CD4-positive, alpha-beta T cell treated with Interleukin-12 subunit alpha and Interleukin-12 subunit beta, for 1 hour (primary cell): ENCODE data around the gene RTF1.
A peak's percentile ranks its signal among the peaks of the same experiment; 100 is the strongest.
"Not testable (repeated sequence)": the region's sequence is repeated elsewhere in the genome, so short reads cannot be mapped to it uniquely, and the experiment has no call there.

Experiments used
- DNase-seq: peaks from one replicate; pipeline ENCODE4 v3.0.0-alpha.2; 2020

Gene RTF1

DNA sequence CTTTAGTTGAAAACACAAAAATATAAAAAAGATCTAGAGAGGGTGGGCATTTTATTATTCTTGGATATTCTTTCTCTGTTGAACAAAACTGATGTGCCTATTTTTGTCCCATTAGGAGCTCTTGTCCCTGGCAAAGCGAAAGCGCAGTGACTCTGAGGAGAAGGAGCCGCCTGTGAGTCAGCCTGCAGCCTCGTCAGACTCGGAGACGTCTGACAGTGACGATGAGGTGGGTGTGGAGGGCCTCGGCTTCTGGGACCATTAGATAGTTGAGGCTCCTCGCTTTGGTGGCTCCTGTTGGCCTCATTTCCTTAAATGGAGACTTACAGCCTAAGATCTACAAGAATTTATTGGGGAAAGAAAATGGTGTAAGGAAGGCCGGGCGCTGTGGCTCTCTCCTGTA, 21.3 kb downstream of the RTF1 start:
- no peak for DNase-seq

DNA sequence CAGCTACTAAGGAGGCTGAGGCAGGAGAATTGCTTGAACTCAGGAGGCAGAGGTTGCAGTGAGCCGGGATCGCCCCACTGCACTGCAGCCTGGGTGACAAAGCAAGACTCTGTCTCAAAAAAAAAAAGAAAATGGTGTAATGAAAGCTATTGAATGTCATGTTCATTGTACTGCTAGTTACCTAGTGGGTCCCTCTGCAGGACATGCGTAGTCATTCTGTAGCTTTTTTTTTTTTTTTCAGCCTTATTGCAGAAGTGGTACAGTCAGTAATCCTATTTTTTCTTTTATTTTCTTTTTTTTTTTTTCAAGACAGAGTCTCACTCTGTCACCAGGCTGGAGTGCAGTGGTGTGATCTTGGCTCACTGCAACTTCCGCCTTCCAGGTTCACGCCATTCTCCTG, 21.9 kb downstream of the RTF1 start:
- not testable (repeated sequence) for DNase-seq

DNA sequence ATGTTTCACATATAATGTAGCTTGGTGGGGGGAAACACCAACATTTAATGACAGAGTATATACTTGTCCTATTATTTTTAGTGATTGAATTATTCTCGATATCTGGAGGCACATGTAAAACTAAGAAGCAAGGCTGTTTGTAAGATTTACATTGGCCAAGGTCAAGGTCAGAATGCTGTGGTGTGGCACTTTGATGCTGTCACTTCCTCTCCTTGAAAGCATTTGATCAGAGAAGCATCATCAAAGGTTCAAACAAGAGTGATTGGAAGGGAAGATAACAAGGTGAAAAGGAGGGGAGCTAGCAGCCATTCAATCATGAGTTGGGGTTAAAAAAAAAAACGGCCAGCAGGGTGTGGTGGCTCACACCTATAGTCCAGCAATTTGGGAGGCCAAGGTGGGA, 26.4 kb downstream of the RTF1 start:
- DNase-seq: peak; percentile 7

DNA sequence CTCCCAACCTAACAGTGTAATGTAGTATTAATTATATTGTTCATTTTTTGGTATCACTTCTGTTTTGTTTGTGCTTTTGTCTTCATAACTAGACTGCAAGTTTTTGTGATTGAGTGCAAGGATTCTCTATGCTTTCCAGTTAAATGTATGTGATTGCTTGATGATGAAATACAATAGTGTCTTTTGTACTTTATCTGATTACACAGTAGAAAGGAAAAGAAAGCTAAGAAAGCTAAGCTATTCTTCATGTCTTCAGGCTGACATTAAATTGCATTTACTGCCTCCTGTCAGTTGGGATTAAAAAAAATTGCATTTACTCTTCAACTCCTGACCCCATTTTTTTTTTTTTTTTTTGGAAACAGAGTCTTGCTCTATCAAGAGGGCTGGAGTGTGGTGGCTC, 28.5 kb downstream of the RTF1 start:
- DNase-seq: no peak

DNA sequence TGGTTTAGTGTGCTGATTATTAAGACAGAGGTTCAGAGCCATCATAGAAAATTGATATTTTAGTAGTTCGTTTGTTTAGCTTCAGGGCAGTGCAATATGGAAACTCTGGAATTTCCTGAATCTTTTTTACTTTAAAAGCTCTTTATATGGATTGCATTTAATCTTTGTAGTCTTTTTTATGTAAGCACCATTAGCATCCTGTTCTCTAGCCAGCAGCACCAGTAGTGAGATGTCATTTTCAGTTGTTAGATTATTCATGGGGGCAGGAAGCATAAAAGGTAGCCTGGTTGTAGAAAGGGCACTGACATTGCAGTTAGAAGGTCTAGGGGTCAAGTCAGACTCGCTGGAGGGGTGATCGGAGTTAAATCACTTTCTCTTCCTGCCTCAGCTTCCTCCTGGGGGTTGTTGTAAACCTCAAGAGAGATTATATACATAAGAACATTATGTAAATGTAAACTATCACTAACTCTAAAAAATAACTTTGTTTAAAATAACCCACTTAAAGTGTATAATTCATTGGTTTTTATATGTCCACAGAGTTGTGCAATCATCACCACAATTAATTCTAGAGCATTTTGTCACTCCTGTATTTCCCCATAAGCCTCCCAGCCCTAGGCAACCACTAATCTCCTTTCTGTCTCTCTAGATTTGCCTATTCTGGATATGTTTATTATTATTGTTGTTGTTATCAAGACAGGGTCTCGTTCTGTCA, 45.3 kb downstream of the RTF1 start:
- no peak for DNase-seq

DNA sequence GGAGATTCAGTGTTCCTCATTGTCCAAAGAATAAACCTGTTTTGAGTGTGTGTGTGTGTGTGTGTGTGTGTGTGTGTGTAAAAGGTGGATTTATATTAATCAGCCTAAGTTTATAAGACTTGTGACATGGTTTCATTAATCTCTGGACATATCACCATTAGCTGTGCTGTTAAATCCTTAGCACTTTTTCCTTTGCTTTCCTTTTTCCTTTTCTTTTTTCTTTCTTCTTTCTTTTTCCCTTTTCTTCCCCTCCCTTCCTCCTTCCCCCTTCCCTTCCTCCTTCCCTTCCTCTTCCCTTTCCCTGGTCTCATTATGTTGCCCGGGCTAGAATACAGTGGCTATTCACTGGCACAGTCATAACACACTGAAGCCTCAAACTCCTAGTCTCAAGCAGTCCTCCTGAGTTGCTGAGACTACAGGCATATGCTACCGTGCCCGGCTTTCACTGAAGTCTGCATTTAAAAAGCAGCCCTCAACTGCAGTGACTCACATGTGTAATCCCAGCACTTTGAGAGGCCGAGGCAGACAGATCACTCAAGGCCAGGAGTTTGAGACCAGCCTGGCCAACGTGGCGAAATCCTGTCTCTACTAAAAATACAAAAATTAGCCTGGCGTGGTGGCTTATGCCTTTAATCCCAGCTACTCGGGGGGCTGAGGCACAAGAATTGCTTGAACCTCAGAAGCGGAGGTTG, 48.1 kb downstream of the RTF1 start:
- DNase-seq: no peak

DNA sequence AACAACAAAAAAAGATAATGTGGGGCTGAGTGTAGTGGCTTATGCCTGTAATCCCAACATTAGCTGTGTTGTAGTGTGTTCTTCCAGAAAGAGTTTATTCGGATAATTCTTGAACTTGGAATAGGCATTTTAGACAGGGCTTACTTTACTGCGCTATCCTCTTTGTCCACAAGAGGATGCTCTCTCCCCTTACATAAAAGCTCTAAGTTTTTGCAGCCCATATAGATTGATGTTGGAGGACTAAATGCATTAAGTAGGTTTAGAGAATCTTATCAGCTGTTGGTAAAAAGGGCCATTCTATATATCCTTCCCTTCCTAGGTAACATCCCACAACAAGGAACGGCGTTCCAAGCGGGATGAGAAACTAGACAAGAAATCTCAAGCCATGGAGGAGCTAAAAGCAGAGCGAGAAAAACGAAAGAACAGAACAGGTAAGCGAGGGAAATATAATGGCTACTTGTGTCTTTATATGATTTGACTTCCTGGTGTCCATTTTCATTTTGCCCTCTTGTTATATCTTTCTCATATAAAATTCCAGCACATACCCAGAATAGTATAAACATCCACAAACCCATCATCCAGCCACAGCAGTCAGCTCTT, 49.0 kb downstream of the RTF1 start:
- DNase-seq: peak; percentile 58

DNA sequence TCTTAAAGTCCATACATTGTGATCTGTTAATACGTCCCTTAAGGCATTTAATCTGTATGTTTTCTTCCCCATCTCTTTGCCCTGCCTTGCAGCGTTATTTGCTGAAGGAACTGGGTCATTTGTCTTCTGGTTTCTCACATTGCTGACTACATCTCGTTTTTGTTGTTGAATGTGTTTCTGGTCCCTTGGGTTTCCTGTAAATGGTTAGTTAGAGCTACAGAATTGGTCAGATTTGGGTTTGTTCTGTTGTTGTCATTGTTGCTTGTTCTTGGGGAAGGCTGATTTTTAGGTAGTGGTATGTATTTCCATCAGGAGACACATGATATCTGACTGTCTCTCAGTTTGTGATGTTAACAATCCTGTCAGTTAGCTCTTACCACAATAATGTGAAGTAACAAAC, 49.8 kb downstream of the RTF1 start:
- DNase-seq: no peak

DNA sequence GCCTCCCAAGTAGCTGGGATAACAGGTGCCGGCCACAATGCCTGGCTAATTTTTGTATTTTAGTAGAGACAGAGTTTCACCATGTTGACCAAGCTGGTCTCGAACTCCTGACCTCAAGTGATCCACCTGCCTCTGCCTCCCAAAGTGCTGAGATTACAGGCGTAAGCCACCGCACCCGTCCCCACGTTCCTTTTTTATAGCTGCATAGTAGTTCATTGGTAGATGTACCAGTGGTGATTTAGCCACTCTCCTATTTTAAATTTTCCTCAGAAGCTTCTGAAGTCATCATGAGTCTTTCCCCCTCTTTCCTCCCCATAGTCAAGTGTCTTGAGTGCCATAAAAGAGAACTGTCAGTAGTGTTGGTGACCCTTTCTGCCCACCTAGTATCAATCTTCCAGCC, 52.7 kb downstream of the RTF1 start:
- DNase-seq: not testable (repeated sequence)

DNA sequence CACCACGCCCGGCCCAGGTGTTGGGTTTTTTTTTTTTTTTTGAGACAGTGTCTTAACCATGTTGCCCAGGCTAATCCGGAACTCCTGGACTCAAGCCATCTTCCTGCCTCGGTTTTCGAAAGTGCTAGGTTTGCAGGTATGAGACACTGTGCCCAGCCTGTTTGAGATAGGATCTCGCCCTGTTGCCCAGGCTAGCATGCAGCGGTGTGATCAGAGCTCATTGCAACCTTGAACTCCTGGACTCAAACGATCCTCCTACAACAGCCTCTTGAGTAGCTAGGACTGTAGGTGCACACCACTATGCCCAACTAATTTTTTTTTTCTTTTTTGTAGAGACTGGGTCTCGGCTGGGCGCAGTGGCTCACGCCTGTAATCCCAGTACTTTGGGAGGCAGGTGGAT, 56.5 kb downstream of the RTF1 start:
- DNase-seq: no peak

DNA sequence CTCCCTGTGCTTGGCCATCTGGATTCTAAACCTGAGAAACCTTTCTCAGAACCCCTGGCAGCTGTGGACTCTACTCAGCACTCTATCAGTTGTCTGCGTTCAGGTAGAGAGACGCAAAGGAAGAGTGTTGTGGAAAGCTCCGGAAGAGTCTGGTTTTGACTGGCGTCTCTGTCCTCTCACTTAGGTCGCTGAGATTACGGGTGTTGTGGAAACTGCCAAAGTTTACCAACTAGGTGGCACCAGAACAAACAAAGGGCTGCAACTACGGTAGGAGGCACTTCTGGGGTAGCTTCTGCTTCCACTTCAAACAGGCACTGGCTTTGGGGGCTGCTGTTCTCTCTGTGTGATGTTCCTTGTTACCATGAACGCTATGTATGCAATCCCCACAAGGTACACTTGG, 57.5 kb downstream of the RTF1 start:
- no peak for DNase-seq

DNA sequence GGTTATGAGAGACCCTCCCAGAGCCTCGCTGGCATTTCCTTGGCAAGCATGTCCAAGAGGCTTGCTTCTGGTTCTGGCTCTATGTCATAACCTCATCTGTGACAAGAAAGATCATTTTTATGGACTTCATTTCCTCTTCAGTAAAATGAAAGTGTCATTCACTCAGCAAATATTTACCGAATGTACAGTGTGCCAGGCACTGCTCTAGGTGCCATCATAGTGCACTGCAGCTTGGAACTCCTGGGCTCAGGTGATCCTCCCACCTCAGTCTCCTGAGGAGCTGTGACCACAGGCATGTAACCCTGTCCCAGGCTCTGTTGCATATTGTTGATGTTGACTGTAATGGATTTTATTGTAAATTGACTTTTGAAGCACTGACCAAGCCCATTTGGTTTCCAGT, 58.0 kb downstream of the RTF1 start:
- no peak for DNase-seq

DNA sequence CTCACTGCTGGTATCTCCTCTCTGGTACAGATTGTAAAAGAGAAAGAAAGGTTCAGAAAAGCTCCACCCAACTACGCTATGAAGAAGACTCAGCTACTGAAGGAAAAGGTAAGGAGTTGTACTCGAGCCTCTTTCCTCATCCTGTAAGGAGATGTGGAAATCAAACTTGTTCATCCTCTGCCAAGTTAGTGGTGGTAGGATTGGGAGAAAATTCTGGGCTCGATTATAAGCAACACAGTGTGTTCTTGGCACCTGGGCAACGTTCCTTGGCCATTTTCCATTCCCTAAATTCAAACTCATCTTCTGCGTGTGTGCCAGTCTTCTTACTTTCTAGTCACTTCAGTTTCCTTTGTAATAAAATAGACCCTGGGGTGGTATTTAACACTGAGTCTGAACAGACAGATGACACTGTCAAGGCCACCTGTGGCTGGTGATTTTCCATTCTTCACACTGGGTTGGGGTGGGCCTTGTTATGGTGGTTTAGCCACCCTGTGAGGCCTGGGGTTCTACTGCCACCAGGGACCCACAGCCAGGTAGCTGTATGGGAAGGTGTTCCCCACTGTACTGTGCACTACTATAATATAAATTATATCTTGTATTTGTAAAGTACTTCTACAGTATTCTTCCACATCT, 59.6 kb downstream of the RTF1 start:
- DNase-seq: no peak

DNA sequence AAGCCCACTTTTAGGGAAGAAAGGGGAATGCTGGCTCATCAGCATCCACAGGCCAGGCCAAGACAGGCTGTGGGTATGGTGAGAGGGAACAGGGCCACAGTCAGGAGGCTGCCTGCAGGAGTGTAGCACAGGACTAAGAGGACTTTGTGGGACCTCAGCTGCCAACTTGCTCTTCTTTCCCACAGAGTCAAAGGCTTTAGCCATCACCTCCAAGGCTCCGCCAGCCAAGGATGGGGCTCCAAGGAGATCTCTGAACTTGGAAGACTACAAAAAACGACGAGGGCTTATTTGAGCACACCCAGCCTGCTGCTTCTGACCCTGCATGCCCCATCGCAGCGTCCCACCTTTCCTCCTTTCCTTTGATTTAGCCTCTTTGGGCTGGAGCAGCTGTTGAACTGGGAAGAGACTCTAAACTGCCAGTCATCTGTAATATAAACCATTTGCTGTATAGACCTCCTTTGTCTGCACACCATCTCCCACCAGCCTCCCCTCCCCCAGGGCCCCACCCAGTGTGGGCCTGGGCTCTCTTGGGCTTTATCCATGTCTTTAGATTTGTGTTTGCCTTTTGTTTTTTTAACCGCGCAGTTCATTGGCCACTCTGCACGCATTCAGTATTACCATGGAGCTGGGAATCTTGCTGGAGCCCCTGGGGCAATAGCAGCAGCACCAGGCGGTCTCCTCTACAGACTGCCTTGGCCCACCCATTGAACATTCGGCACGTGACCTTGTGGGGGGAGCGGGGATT, 63.7 kb downstream of the RTF1 start:
- DNase-seq: no peak

DNA sequence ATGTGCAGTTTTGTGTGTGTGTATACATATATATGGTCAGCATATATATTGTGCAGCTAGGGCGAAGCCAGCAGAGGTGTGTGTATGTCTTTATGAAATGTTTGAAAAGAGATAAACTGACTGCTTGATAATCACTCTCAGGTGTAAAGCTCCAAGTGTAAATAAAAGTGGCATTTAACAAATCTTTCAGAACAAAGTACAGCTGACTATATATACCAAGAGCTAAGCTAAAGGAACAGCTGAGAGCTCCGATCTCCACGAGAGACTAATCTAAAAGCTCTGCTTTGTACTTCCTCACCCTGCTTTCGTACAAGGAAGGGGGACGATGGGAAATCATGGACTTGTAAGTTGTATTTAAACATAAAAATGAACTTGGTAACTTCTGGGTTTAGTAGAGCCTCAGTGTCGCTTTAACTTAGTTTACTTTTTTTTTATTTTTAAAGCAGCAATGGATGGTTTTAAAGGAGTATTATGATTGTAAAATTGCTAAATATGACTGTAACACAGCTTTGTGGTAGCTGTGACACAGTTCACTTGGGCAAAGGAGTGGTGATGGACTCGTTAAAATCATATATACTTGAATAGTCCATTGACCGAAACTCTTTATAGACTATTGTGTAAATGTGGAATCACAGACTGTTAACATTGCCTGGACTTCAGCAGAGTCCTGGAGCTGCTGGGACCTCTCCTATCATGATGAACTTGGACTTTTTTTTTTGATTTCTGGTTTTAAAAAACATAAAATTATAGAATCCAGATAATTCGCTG, 65.4 kb downstream of the RTF1 start:
- no peak for DNase-seq

DNA sequence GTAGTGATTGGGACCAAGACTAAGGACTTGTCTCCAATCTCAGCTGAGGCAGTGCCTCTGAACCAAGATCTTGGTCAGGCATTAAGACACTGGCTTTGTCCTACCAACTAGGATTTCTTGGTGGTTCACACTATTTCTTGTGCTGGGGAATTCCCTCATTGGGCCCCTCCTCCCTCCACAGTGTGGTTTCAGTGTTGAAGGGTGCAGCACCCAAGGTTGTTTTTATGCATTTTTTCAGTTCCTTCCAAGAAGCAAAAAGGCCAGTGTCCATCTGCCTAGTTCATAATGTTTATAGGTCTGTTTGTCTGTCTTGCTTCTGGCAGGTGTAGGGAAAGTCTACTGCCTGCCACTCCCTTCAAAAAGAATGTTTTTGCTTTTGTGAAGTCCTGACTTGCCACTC, 66.2 kb downstream of the RTF1 start:
- DNase-seq: peak; percentile 59

DNA sequence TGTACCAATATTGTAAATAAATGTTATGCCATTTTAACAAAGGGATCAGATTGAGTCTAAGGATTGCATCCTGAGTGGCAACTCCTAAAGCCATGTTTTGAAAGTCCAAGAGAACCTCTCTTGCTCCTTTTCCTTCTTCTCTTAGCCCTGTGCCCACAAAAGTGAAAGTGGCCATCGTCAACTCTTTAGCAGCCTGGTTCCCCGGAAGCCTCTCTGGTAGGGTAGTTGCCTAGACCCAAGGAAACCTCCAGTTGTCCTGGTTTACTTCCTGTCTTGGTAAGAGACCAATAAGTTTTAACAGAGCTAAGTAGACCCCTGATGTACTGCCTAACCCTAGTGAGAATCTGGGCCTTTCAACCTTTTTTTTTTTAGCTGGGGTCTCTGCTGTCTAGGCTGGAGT, 66.6 kb downstream of the RTF1 start:
- peak; percentile 26 for DNase-seq

DNA sequence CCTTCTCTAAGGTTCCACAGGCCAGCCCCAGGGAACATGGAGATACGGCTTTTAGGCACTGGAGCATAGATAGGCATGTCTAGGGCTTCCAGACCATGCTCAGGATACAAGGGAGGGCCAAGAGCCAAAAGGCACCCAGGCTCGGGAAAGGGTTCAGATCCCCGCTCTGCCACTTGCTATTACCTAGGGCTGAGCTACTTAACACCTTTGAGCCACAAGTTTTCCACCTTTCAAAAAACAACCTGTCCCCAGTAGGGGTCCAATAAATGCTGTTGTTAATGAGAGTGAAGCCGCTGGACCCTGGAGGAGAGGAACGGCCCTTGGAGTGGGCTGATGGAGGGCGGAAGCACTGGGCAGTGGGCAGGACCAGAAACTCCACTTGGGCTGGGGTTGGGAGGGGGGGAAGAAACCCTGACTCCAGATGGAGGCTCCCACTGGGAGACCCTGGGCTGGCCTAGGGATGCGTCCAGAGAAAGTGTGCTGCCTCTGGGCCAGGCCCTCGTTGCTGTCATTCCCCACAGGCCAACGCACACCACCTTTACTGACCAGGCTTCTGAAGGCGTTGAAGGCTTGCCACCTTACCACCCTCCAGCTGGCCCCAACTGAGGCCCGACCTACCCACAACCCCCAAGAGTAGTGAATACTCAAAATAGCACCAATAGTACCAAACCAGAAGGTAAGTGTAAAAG, 68.2 kb downstream of the RTF1 start:
- no peak for DNase-seq

DNA sequence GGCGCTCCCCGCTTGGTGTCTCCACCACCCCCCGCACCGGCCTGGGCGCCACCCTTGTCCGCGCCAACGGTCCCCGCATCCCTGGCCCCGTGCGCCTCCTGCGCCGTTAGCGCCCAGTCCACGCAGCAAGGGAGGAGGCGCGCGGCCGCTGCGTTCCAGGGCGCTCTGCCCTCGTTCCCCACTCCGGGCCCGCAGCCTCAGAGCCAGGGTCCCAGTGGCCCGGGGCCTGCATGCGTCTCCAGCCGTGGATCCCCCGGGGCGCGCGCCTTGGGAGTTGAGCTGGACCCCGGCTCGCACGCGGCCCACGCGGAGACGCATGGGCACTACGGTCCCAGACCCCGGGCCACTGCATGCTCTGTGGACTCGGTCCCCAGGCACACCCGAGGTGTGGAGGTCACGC, 69.4 kb downstream of the RTF1 start:
- no peak for DNase-seq

DNA sequence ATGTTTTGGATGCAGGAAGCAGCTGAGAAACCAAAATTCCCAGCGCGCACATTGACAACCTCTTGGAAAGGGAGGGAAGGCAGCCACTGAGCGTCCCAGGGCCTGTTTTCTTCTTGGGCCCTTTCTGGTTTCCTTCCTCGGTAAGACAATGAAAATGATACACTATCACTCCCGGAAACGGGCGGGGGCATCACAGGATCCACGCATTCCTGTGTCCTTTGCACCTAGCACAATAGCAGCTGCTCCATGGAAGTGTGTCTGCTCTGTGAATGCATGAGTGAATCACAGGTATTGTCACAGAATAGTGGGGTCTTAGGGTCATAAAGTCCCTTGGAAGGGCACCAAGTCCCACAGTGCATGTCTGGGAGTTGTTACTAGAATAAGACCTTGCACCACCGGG, 70.5 kb downstream of the RTF1 start:
- no peak for DNase-seq

DNA sequence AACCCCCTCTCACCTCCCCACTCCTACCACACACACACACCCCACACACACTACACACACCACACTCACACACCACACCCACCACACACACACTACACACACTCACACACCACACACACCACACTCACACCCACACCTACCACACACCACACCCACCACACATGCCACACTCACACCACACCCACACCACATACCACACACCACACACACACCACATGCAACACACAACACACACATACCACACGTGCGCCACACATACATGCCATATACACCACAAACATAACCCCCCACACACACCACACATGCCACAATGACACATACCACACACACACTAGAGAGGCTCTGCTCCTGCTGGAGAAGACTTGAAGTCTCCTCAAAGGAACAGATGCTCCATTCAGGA, 70.9 kb downstream of the RTF1 start:
- DNase-seq: peak; percentile 39

DNA sequence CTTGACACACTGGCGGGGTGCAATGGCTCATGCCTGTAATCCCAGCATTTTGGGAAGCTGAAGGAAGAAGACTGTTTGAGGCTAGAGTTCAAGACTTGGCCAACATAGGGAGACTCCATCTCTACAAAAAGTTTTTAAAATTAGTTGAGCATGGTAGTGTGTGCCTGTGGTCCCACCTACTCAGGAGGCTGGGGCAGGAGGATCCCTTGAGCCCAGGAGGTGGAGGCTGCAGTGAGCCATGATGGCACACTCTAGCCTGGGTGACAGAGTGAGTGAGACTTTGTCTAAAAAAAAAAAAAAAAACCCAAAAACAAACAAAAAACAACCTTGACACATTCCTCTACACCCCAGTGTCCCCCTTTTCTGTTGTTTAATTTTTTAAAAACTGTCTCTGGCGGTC, 72.7 kb downstream of the RTF1 start:
- DNase-seq: no peak
